ENCODE data around the gene RASSF5.

The RASSF5 gene

DNA sequence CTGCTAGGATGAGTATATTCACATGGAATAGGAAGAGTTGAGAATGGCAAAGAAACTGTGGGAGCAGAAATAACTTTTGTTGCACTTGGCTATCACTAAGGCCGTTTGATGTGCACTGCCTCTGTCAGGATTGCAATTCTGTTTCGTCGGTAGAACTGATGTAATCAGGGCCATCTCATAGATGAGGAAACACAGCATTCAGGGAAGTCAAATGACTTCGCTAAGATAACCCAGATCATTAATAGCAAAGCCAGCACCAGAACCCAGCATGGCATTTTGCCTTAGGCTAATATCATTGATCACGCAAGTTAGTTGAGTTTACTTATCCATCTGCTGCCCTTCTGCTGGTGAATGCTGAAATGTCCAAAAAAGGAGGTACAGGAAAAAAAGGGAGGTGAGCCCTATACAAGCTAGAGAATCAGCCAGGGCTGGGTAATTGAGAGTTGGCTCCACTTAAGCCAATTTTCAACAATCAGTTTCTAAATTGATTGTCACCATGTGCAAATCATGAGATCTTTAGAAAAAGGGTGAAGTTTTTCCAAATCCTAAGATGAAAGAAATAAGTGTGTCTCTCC, 7.6 kb downstream of the RASSF5 start:
- DNase-seq (ENCODE audit: low read depth) = no peak

GRCh38 chr1:206516728-206516990, 9.3 kb downstream of the RASSF5 start:
- no peak for DNase-seq (ENCODE audit: low read depth)

GRCh38 chr1:206517784-206518183, 10.5 kb downstream of the RASSF5 start:
- DNase-seq (ENCODE audit: low read depth) = no peak

GRCh38 chr1:206518206-206518605, 10.9 kb downstream of the RASSF5 start:
- DNase-seq (ENCODE audit: low read depth) = no peak

GRCh38 chr1:206518743-206519142, 11.4 kb downstream of the RASSF5 start:
- DNase-seq (ENCODE audit: low read depth) = no peak

DNA sequence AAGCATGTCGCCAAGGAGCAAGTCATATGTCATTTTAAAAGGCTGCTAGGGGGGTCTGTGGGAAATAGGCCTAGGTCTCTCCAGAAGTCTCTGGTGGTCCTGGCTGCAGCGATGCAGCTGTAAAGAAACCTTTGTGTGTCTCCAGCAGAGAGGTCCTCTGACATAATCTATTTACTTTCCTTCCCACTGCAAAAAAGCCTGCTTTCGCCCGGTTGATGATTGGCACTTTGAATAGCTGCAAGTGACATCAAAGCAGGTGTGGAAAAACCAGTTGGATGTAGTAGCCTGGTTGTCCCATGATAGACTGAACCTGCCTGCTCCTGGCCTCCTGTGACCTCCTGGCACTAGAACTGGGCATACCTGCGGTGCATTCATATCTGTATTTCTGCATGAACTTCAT, 13.8 kb downstream of the RASSF5 start:
- no peak for DNase-seq (ENCODE audit: low read depth)

GRCh38 chr1:206521694-206522402, 14.5 kb downstream of the RASSF5 start:
- DNase-seq (ENCODE audit: low read depth) = no peak

DNA sequence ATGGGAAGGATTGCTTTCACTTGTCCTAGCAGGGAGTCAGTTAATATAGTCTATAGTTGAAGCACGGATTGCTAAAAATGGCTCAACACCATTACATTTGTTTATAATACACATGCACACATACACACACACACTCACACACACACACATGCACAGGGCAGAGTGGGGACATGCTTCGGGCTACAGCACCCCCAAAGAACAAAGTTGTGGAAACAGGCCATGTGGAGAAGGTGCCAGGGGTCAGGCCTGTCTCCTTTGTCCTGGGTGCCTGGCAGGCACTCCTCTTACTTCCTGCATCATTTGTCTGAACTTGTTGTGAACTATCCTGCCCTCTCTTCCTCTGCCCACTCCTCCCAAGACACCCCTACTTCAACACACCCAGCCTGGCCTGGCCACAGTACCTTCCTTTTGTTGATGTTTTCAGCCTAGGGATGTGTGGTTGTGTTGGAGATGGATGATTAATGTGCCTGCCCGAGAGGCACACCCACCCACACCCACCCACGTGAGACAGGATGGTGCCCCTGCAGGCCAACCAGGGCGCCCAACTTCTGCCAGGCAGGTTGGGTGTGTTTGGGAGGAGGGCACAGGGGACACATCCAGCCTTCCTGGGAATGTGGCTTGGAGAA, 17.5 kb downstream of the RASSF5 start:
- no peak for DNase-seq (ENCODE audit: low read depth)

GRCh38 chr1:206526064-206526911, 19.0 kb downstream of the RASSF5 start:
- no peak for DNase-seq (ENCODE audit: low read depth)

DNA sequence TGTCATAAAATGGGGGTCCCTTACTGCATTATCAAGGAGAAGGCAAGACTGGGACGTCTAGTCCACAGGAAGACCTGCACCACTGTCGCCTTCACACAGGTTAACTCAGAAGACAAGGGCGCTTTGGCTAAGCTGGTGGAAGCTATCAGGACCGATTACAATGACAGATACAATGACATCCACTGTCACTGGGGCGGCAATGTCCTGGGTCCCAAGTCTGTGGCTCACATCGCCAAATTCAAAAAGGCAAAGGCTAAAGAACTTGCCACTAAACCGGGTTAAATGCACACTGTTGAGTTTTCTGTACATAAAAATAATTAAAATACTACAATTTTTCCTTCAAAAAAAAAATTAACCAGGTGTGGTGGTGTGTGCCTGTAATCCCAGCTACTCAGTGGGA, 22.1 kb downstream of the RASSF5 start:
- no peak for DNase-seq (ENCODE audit: low read depth)

DNA sequence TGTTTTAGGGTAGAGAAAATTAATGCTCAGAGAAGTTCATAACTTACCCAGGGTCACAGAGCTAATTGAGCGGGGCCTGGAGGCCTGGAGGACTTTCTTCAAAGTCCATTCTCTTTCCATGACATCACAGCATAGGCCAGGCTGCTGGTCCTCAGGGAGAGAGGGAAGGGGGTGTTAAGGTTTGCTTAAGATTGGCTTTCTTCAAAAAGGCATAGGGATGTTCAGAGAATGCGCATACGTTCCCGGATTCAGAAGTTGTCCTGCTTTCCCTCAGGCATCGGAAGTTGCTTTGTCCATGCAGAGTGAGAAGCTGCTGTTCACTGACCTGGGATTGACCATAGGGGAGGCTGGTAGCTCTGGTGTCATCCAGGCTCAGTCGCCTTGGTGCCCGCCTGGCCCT, 25.0 kb downstream of the RASSF5 start:
- DNase-seq (ENCODE audit: low read depth) = no peak

- no peak for DNase-seq (ENCODE audit: low read depth)
These were observed 27.2 kb downstream of the RASSF5 start for GRCh38 chr1:206534552-206534951.

DNA sequence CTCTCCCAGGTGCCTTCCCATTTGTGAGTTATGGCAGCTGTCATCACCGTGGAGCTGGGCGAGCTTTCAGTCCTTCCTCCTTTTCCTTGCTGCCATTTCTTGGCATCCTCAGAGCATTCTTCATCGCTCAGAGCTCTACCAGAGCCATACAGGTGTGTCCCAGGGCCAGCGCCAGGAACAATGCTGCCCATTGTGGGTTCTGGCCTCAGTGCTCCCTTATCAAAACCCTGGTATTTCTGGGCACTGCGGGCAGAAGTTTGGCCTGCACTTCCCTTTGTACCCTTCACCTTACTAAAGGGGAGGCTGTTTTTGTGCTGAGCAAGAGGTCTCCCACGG, 28.5 kb downstream of the RASSF5 start:
- no peak for DNase-seq (ENCODE audit: low read depth)

GRCh38 chr1:206537141-206537540, 29.8 kb downstream of the RASSF5 start:
- DNase-seq (ENCODE audit: low read depth) = no peak

GRCh38 chr1:206538086-206538770, 30.9 kb downstream of the RASSF5 start:
- DNase-seq (ENCODE audit: low read depth) = no peak

DNA sequence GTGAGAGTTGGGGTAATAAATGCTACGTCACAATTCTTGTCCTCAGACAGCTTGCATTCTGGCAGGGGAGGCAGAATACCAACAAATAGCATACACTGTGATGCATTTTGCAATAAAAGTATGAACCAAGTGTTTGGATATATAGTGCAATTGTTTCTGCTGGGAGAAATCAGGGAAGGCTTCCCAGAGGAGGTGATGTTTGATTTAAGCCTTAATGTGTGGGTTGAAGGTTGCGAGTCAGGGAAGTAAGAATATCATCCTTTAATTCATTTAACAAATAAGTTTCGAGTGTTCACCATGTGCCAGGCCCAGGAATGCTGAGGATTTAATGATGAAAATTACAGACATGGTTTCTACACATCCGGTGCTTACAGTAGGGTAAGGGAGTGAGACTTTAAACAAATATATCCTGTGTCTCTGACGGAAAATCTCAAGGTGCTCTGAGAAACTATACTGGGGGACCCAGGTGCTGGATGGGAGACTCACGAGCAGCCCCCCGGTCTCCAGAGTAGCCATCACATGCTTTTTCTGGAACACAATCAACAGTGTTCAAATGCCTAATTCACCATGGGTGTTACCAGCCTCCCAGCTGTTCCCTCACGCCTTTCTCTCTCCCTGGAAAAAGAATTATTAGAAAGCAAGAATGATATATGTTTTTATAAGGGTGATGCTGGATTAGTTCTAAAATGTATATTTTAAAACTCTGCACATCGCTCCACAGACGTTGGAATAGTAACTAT, 31.7 kb downstream of the RASSF5 start:
- DNase-seq (ENCODE audit: low read depth) = no peak

DNA sequence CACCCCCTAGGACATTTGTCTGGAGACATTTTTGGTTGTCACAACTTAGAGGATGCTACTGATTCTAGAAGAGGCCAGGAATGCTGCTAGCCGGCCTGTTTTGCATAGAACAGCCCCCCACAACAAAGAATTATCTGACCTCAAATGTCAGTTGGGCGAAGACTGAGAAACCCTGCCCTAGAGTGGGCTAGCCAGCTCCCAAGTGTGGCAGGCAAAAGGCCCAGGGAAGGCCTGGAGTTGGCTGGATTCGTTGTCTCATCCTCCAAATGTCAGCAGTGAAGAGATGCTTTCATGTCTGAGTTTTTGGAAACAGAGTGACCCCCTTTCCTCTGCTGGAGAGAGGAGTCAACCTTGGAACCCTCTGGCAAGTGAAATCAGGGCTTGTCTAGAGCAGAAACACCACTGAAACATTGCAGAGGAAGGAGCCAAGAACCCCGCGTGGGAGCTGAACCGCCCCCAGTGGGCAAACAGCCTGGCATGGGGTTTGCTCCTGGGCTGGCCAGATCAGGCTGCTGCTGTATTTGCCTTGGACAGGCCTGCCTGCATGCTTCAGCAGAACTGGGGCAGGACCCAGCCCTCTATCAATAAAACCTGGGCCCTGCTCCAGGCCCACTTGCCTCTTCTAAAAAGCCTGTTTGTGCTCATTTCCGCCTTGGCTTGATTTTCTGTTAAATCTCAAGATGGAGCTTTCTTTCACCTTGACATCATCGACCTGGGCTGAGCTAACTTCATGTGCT, 32.9 kb downstream of the RASSF5 start:
- DNase-seq (ENCODE audit: low read depth) = no peak

GRCh38 chr1:206541236-206541833, 34.0 kb downstream of the RASSF5 start:
- DNase-seq (ENCODE audit: low read depth) = no peak

DNA sequence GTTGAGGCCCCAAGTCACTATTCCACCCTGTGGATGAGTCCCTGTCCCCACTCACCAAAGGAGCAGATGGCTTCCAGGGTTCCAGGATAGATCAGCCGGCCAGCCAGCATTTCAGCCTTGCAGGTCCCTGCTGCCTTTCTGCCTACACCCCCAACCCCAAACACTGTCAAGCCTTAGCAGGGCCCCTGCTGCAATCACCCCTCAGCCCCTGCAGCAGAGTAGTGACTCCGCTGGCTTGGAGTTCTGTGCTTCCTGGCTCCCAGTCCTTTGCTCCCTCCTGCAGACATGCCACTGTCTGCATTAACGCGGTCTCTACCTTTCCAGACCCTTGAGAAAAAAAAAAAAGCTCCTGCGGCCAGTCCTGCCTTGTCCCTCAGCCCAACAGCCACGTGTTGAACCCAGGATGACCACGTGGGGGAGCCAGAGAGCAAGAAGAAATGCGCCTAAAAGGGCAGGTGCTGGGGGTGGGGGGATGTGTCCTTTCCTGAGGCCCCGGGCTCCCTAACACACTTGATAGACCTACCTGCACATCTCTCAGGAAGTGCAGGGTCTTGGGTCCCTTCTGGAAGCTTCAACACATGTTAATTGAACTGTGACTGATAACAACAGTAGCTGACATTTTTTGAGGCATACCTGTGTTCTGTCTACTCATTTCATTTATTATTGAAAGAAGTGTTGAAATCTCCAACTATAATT, 37.4 kb downstream of the RASSF5 start:
- peak; percentile 69 for DNase-seq (ENCODE audit: low read depth)

- no peak for DNase-seq (ENCODE audit: low read depth)
These were observed 38.0 kb downstream of the RASSF5 start for GRCh38 chr1:206545351-206545750.

Data from activated T-helper 1 cell treated with Interleukin-2 at 50 U/mL for 16 hours (primary cell).